ENCODE results near the gene PSME3IP1.

- TF ChIP-seq, protein P1, sequence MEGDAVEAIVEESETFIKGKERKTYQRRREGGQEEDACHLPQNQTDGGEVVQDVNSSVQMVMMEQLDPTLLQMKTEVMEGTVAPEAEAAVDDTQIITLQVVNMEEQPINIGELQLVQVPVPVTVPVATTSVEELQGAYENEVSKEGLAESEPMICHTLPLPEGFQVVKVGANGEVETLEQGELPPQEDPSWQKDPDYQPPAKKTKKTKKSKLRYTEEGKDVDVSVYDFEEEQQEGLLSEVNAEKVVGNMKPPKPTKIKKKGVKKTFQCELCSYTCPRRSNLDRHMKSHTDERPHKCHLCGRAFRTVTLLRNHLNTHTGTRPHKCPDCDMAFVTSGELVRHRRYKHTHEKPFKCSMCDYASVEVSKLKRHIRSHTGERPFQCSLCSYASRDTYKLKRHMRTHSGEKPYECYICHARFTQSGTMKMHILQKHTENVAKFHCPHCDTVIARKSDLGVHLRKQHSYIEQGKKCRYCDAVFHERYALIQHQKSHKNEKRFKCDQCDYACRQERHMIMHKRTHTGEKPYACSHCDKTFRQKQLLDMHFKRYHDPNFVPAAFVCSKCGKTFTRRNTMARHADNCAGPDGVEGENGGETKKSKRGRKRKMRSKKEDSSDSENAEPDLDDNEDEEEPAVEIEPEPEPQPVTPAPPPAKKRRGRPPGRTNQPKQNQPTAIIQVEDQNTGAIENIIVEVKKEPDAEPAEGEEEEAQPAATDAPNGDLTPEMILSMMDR (IDR thresholded peaks at IDR 0.05): no peak
- no peak for TF ChIP-seq POLR2AphosphoS5 (IDR thresholded peaks at IDR 0.05)
These were observed 72.8 kb downstream of the PSME3IP1 start for GRCh38 chr16:57113042-57113453.

Data from breast epithelium (tissue), 3 donors.